Measurements from ENCODE around the gene CNNM3.

- TF ChIP-seq CTCF (IDR thresholded peaks at IDR 0.05; ENCODE audit: insufficient read depth, low read length, poor library complexity, severe bottlenecking) (no peak), EZH2phosphoT487 (conservative IDR thresholded peaks at IDR 0.05; ENCODE audit: low read length) (no peak)
Observed at GRCh38 chr2:96806468-96807126, 9.5 kb upstream of the CNNM3 start.
